ENCODE data around the gene KCNH6. TPM values are rescaled to one million over a fixed set of nuclear protein-coding genes. Genes with fewer than 3 reads are reported as not detected.

KCNH6 gene
- polyA plus RNA-seq, 5 donors = 0.59 to 1.4 (median 1.0) TPM

GRCh38 chr17:63487014-63487339, 36.2 kb upstream of the KCNH6 start:
- no peak for DNase-seq

- no peak for DNase-seq
Observed at GRCh38 chr17:63488851-63489250, 34.3 kb upstream of the KCNH6 start.

- DNase-seq = no peak
Observed at GRCh38 chr17:63489291-63489690, 33.9 kb upstream of the KCNH6 start.

GRCh38 chr17:63490329-63490728, 32.8 kb upstream of the KCNH6 start:
- DNase-seq = no peak

DNA sequence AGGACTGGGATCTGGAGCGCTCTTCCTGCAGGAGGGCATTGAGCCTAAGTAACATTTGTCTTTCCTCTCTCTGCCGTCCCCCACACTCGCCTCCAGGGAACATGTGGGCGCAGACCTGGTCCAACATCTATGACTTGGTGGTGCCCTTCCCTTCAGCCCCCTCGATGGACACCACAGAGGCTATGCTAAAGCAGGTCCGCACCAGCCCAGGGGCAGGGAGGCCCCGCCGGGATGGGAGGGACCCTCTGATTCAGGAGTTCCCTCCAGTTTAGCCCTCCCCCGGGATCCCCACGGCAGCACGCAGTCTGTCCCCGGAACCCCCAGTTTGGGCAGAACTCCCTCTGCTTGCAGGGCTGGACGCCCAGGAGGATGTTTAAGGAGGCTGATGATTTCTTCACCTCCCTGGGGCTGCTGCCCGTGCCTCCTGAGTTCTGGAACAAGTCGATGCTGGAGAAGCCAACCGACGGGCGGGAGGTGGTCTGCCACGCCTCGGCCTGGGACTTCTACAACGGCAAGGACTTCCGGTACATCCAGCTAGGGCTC, 32.2 kb upstream of the KCNH6 start:
- DNase-seq = no peak

GRCh38 chr17:63491413-63491812, 31.7 kb upstream of the KCNH6 start:
- DNase-seq = no peak

DNA sequence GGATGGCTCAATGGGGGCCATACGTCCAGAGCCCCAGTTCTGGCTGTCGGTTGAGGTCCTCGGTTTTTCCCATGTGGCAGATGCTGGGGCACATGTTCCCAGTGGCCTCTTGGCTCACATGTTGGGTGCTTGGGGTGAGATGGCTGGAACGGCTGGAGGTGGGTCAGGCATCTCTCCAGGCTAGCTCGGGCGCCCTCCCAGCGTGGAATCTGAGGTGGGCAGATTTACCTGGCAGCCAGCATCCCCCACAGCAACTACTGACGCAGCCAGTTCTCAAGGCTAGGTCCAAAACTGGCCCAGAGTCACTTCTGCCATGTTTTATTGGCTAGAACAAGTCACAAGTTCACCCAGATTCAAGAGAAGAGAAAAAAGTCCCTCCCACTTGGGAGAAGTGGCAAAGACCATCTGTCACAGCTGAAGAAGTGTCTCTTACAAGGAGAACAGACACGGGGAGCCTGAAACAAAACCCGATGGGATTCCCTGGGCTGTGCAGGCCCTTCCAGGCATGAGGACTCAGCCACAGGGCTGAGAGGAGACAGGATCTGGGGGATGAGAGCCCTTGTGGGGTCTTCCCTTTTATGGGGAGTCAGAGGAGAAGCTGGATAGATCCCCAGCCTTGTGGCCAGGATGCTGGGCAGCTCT, 31.1 kb upstream of the KCNH6 start:
- DNase-seq = no peak

DNA sequence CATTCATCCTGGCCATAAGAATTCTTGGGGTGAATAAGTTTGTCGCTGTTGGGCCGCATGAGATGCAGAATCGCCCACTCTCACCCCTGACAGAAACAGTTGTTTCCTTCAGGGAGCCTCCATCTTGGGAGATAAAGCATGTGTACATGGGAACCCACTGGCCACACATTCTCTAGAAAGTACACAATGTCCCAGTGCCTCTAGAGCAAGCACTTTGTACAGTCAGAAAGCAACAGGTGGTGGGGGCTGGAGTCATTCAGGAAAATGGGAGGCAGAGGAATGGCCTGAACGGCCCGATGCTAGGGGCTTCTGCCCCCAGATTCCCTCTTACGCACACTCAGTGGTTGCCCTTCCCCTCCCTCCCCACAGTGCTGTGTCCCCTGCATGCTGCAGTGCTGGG, 30.2 kb upstream of the KCNH6 start:
- no peak for DNase-seq

GRCh38 chr17:63493411-63493810, 29.7 kb upstream of the KCNH6 start:
- DNase-seq = no peak

DNA sequence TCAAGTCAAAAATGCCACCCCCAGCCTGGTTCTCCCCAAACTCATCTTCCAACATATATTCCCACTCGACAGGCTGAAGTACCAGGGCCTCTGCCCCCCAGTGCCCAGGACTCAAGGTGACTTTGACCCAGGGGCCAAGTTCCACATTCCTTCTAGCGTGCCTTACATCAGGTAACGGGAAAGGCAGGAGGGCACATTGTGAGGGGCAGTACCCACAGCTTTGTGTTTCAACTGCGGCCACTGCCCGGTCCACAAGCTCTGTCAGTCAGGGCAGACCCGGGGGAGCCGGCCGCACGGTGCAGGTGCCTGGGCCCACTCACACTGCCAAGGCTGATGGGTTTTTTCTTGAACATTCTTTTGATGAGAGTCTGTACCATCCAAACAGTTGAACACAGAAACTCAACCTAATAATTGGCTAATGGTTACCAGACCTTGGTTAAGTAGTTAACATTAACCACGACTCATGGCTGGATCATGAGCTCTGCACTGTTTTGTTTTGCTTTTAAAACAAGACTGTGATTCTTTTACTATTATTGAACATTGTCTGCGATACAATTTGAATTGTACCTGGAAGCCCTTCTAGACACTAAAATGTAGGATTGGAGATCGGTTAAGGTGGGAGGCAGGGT, 28.7 kb upstream of the KCNH6 start:
- no peak for DNase-seq

GRCh38 chr17:63495491-63495890, 27.7 kb upstream of the KCNH6 start:
- peak in 1 of 2 donors; percentile 52 for DNase-seq

DNA sequence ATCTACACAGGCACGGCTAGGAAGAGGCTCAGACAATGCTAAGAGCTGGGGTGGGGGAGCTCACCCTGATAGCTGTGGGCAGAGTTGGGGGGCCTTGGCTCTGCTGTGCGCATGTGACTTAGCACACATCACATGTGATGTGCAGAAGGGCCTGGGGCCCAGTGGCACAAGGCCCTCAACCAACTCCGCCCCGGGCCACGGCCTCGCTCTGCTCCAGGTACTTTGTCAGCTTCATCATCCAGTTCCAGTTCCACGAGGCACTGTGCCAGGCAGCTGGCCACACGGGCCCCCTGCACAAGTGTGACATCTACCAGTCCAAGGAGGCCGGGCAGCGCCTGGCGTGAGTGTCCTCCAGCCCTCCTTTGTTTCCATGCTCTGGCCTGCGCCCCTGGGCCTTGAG, 27.0 kb upstream of the KCNH6 start:
- DNase-seq = no peak

- no peak for DNase-seq
Observed at GRCh38 chr17:63496663-63497400, 26.3 kb upstream of the KCNH6 start.

DNA sequence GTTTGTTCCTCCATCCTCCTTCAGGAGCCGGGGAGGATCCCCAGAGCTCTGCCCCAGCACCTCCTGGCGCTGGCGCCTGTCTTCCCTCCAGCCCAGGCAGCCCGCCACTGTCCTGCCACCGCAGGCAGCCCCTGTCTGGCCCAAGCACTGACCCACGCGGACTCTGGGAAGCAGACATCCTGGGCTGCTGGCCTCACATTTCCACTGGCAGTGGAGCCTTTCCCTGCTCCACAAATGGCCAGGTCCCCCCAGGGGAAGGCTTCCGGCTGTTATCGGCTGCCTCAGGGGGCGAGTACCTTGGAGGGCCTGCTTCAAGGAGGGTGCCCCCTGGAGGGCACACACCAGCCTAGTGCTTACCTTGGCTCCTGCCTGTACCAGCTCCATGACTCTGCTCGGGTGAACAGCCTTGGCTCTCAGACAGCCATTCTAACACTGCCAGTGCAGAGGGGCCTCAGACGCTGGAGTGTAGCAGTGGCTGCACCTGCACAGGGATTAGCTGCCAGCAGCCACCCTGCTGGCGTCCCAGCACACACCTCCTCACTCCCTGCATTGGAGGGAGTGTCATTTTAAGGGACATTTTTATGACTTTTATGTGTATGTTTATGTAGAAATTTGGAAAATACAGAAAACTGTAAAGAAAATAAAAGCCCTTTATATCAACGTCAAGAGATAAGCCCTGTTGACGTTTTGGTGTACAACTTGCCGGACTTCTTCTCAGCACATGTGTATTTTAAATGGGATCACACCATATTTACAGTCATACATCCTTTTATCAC, 25.3 kb upstream of the KCNH6 start:
- DNase-seq = no peak

GRCh38 chr17:63498626-63499195, 24.4 kb upstream of the KCNH6 start:
- no peak for DNase-seq

DNA sequence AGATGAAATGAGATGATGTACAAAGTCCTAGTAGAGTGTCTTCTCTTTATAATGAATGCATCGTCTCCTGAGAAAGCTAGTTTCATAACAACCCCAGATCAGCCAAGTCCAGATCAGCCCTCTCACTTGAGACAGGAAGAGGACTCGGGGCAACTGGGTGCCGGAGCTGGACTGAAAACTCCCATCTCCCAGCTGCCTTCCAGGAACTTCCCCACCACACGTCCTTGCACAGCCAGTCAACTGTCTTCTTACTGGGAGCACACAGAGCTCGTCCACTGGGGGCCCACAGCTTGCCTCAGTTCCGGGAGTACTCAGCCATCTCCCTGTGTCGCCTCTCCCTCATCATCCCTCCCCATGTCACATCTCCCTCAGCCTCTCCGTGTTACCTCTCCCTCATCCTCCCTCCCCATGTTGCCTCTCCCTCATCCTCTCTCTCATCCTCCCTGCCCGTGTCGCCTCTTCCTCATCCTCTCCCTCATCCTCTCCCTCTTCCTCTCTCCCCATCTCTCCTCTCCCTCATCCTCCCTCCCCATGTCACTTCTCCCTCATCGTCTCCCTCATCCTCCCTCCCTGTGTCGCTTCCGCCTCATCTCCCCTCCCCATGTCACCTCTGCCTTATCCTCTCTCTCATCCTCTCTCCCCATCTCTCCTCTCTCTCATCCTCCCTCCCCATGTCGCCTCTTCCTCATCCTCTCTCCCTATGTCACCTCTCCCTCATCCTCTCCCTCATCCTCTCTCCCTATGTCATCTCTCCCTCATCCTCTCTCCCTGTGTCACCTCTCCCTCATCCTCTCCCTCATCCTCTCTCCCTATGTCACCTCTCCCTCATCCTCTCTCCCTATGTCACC, 22.4 kb upstream of the KCNH6 start:
- DNase-seq = no peak

GRCh38 chr17:63503341-63503705, 19.8 kb upstream of the KCNH6 start:
- DNase-seq = no peak

DNA sequence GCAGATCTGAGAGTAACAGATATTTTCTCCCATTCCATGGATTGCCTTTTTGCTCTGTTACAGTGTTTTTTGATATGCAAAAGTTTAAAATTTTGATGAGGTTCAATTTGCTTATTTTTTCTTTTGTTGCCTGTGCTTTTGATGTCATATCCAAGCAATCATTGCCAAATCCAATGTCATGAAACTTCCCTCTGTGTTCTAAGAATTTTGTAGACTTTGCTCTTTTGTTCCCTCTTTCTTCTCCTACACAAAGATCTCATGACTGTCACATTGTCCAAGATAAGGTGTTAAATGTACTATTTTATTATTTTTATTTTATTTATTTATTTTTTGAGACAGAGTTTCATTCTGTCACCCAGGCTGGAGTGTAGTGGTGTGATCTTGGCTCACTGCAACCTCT, 18.9 kb upstream of the KCNH6 start:
- DNase-seq = no peak

- DNase-seq = no peak
Observed at GRCh38 chr17:63505341-63505740, 17.8 kb upstream of the KCNH6 start.

- no peak for DNase-seq
Observed at GRCh38 chr17:63506627-63507026, 16.5 kb upstream of the KCNH6 start.

GRCh38 chr17:63511331-63511730, 11.8 kb upstream of the KCNH6 start:
- no peak for DNase-seq
